Panc1 (cell line): ENCODE results near the gene ACSBG1. TPM values are rescaled to one million over a fixed set of nuclear protein-coding genes. Genes with fewer than 3 reads are reported as not detected.

ENCODE experiments used
- ATAC-seq: fragments of 200-7000 bp; cut with Tn5 transposase; 2 replicates; pipeline ENCODE4 v1.9.1; 2020; ENCODE audit warnings: mild to moderate bottlenecking, moderate library complexity
- BruUV-seq: library from RNA; stranded (reverse); fragments of 400-500 nt; replicated peaks from 2 replicates; lab custom pipeline; 2021; lab: Mats Ljungman, UMichigan
- CTCF ChIA-PET: fragments of 300-600 bp; sonication (Branson Sonifier 250); formaldehyde crosslinking; loops from one replicate; lab custom pipeline; 2022; ENCODE audit warnings: antibody characterized with exemption; lab: Charles Lee
- POLR2A ChIA-PET: fragments of 300-600 bp; sonication (Branson Sonifier 250); formaldehyde crosslinking; loops from one replicate; lab custom pipeline; 2022; ENCODE audit warnings: antibody characterized with exemption; lab: Charles Lee
- DNase-seq: peaks from one replicate; pipeline ENCODE4 v3.0.0-alpha.2; 2010; ENCODE audit warnings: low read depth, low spot score
- H3K27ac ChIP-seq: 2 replicates; pipeline ENCODE4 v1.5.1; 2011; ENCODE audit warnings: mild to moderate bottlenecking, low read length, inconsistent platforms
- H3K27me3 ChIP-seq: fragments of 200-500 bp; sonication (Bioruptor generic); 2 replicates; pipeline ENCODE4 v1.6.0; 2014; ENCODE audit warnings: low read length, inconsistent platforms; ENCODE audit not compliant: control insufficient read depth, insufficient read depth
- H3K36me3 ChIP-seq: fragments of 200-500 bp; sonication (Bioruptor generic); 2 replicates; pipeline ENCODE4 v1.5.1; 2014; ENCODE audit warnings: inconsistent platforms, mild to moderate bottlenecking, low read length, moderate library complexity; ENCODE audit not compliant: control insufficient read depth, insufficient read depth
- H3K4me1 ChIP-seq: 2 replicates; pipeline ENCODE4 v1.5.1; 2011; ENCODE audit warnings: inconsistent platforms, mild to moderate bottlenecking, low read length, moderate library complexity; ENCODE audit not compliant: control insufficient read depth, insufficient read depth
- H3K4me3 ChIP-seq, 2 experiments: 2 replicates each; pipeline ENCODE4 v1.5.1; 2011 to 2012; ENCODE audit warnings: low read depth in 2 of 2, low read length in 2 of 2, mild to moderate bottlenecking in 2 of 2, inconsistent platforms in 1 of 2, moderate library complexity in 1 of 2
- H3K9me3 ChIP-seq: fragments of 200-500 bp; sonication (Bioruptor generic); 2 replicates; pipeline ENCODE4 v1.5.1; 2014; ENCODE audit warnings: low read depth, mild to moderate bottlenecking, inconsistent platforms, low read length, moderate library complexity; ENCODE audit not compliant: control insufficient read depth, insufficient read depth
- CTCF ChIP-seq: fragments of 450-650 bp; IDR thresholded peaks from 2 replicates; pipeline ENCODE4 v1.5.1; 2017; ENCODE audit warnings: mild to moderate bottlenecking
- POLR2AphosphoS5 ChIP-seq: IDR thresholded peaks from 2 replicates; pipeline ENCODE4 v1.6.1; 2012; ENCODE audit warnings: mild to moderate bottlenecking, low read depth, low read length, moderate library complexity
- REST ChIP-seq, 2 experiments: IDR thresholded peaks; 2 replicates each; pipeline ENCODE4 v1.6.1; 2011 to 2012; ENCODE audit warnings: low read depth in 2 of 2, control low read depth in 1 of 2, low read length in 1 of 2, mild to moderate bottlenecking in 1 of 2, moderate library complexity in 1 of 2; ENCODE audit not compliant: insufficient read depth in 1 of 2
- SIN3A ChIP-seq: IDR thresholded peaks from 2 replicates; pipeline ENCODE4 v1.6.1; 2012; ENCODE audit warnings: low read depth, mild to moderate bottlenecking, low read length, moderate library complexity, borderline replicate concordance; ENCODE audit not compliant: insufficient read depth
- TCF7L2 ChIP-seq: IDR thresholded peaks from 2 replicates; pipeline ENCODE4 v1.6.1; 2011; ENCODE audit warnings: mild to moderate bottlenecking, low read depth, low read length, inconsistent platforms
- in situ Hi-C: cut with HindIII; loops from 2 replicates; pipeline ENCODE4 v1.10.0; 2016; ENCODE audit warnings: low sequenced_read_pairs, low pct_unique_long_range_greater_than_20kb
- intact Hi-C: fragments of 100-400 bp; cut with micrococcal nuclease; formaldehyde crosslinking; loops from one replicate; pipeline ENCODE4 v1.10.0; 2022; ENCODE audit not compliant: unreplicated experiment
- total RNA-seq: library from RNA; stranded (reverse); gene quantifications from one replicate; pipeline ENCODE4 v1.2.1, GENCODE V29; 2021; ENCODE audit not compliant: unreplicated experiment

Gene ACSBG1
- total RNA-seq, 1 experiment from 2014 or later, result 0.31 TPM

GRCh38 chr15:78174401-78174800, 60.0 kb downstream of the ACSBG1 start:
- Histone ChIP-seq H3K36me3 (peaks cover 6% of the 10 kb centered on the region), H3K9me3 (no peaks in the 10 kb centered on the region), H3K4me3 (no peak overlapping the region), H3K4me1 (no peaks in the 10 kb centered on the region), H3K27me3 (no peaks in the 10 kb centered on the region), H3K27ac (no peak overlapping the region)
- BruUV-seq, result no TSS peak
- in situ Hi-C loops, result no loop called here
- POLR2A ChIA-PET, result no interaction called here
- CTCF ChIA-PET, result no interaction called here
- no peak for TF ChIP-seq TCF7L2
- no peak for TF ChIP-seq POLR2AphosphoS5
- TF ChIP-seq SIN3A, result no peak
- TF ChIP-seq CTCF, result no peak
- TF ChIP-seq REST (IDR thresholded peaks at IDR 0.05; ENCODE audit: insufficient read depth in 1 of 2, low read depth in 2 of 2, low read length in 1 of 2), result no peak
- intact Hi-C loops, result no loop called here
- ATAC-seq (no peak), DNase-seq (no peak)

GRCh38 chr15:78171864-78172472, 62.4 kb downstream of the ACSBG1 start:
- Histone ChIP-seq H3K27me3 (no peaks in the 10 kb centered on the region), H3K4me3 (no peak overlapping the region), H3K36me3 (peaks cover 21% of the 10 kb centered on the region), H3K4me1 (no peaks in the 10 kb centered on the region), H3K9me3 (no peaks in the 10 kb centered on the region), H3K27ac (no peak overlapping the region)
- DNase-seq (no peak), ATAC-seq (no peak)
- TF ChIP-seq POLR2AphosphoS5 (no peak), REST (IDR thresholded peaks at IDR 0.05; ENCODE audit: insufficient read depth in 1 of 2, low read depth in 2 of 2, low read length in 1 of 2) (no peak), TCF7L2 (no peak), CTCF (no peak), SIN3A (no peak)
- CTCF ChIA-PET, result no interaction called here
- no TSS peak for BruUV-seq
- in situ Hi-C loops, result no loop called here
- POLR2A ChIA-PET, result no interaction called here
- intact Hi-C loops, result no loop called here
